WTC11 (cell line): ENCODE data around the gene ZFP62. TPM values are rescaled to one million over a fixed set of nuclear protein-coding genes. Genes with fewer than 3 reads are reported as not detected.

ENCODE experiments used
- ATAC-seq: fragments of 200-7000 bp; cut with Tn5 transposase; 2 replicates; pipeline ENCODE4 v1.10.0; 2021; ENCODE audit warnings: mild to moderate bottlenecking, moderate library complexity
- CTCF ChIA-PET: fragments of 300-600 bp; sonication (Branson Sonifier 250); formaldehyde crosslinking; loops from one replicate; lab custom pipeline; 2021; ENCODE audit warnings: antibody characterized with exemption; lab: Charles Lee
- POLR2A ChIA-PET: fragments of 350-600 bp; sonication (Branson Sonifier 250); formaldehyde crosslinking; loops from one replicate; lab custom pipeline; 2021; ENCODE audit warnings: antibody characterized with exemption; lab: Charles Lee
- DNase-seq: peaks from one replicate; pipeline ENCODE4 v3.0.0; 2021; ENCODE audit warnings: low spot score
- H3K27ac Mint-ChIP-seq: 2 replicates; pipeline ENCODE4 v1.8.0; 2021; ENCODE audit warnings: mixed read lengths
- H3K27me3 Mint-ChIP-seq: 2 replicates; pipeline ENCODE4 v1.8.0; 2021; ENCODE audit warnings: low read depth, mild to moderate bottlenecking, moderate library complexity, mixed read lengths
- H3K36me3 Mint-ChIP-seq: 2 replicates; pipeline ENCODE4 v1.8.0; 2021; ENCODE audit warnings: mixed read lengths
- H3K4me1 Mint-ChIP-seq: 2 replicates; pipeline ENCODE4 v1.8.0; 2022; ENCODE audit warnings: mixed read lengths
- H3K4me3 Mint-ChIP-seq: 2 replicates; pipeline ENCODE4 v1.8.0; 2021; ENCODE audit warnings: mild to moderate bottlenecking, moderate library complexity, mixed read lengths
- H3K9me3 Mint-ChIP-seq: 2 replicates; pipeline ENCODE4 v1.8.0; 2021; ENCODE audit warnings: mixed read lengths
- CBFB ChIP-seq: sonication (generic); formaldehyde crosslinking; IDR thresholded peaks from 2 replicates; pipeline ENCODE4 v1.8.1; 2022; ENCODE audit warnings: mild to moderate bottlenecking, low read depth, missing genetic modification reagents
- CREB1 ChIP-seq: sonication (generic); formaldehyde crosslinking; IDR thresholded peaks from 2 replicates; pipeline ENCODE4 v1.8.0; 2023; ENCODE audit warnings: mild to moderate bottlenecking, missing genetic modification reagents
- CTCF ChIP-seq: fragments of 200-600 bp; IDR thresholded peaks from 2 replicates; pipeline ENCODE4 v1.8.0; 2022; ENCODE audit warnings: antibody characterized with exemption
- E2F4 ChIP-seq: sonication (generic); formaldehyde crosslinking; IDR thresholded peaks from 2 replicates; pipeline ENCODE4 v1.8.1; 2022; ENCODE audit warnings: low read depth, mild to moderate bottlenecking, moderate library complexity, missing genetic modification reagents, borderline replicate concordance
- FOXK1 ChIP-seq: sonication (generic); formaldehyde crosslinking; IDR thresholded peaks from 2 replicates; pipeline ENCODE4 v1.8.0; 2022; ENCODE audit warnings: mild to moderate bottlenecking, moderate library complexity, missing genetic modification reagents
- GABPB1 ChIP-seq: sonication (generic); formaldehyde crosslinking; IDR thresholded peaks from 2 replicates; pipeline ENCODE4 v1.8.1; 2023; ENCODE audit warnings: mild to moderate bottlenecking, missing genetic modification reagents
- KAT7 ChIP-seq: sonication (generic); formaldehyde crosslinking; IDR thresholded peaks from 2 replicates; pipeline ENCODE4 v1.8.1; 2023; ENCODE audit warnings: missing genetic modification reagents, mild to moderate bottlenecking, borderline replicate concordance
- MYBL2 ChIP-seq: sonication (generic); formaldehyde crosslinking; IDR thresholded peaks from 2 replicates; pipeline ENCODE4 v1.8.1; 2023; ENCODE audit warnings: mild to moderate bottlenecking, moderate library complexity, missing genetic modification reagents
- NFYB ChIP-seq: sonication (generic); formaldehyde crosslinking; conservative IDR thresholded peaks from 2 replicates; pipeline ENCODE4 v1.8.0; 2022; ENCODE audit warnings: low read depth, missing genetic modification reagents
- NR2C2 ChIP-seq: sonication (generic); formaldehyde crosslinking; IDR thresholded peaks from 2 replicates; pipeline ENCODE4 v1.8.0; 2022; ENCODE audit warnings: mild to moderate bottlenecking, missing genetic modification reagents
- SP1 ChIP-seq: sonication (generic); formaldehyde crosslinking; conservative IDR thresholded peaks from 2 replicates; pipeline ENCODE4 v1.8.1; 2022; ENCODE audit warnings: missing genetic modification reagents
- TCF7 ChIP-seq: sonication (generic); formaldehyde crosslinking; IDR thresholded peaks from 2 replicates; pipeline ENCODE4 v1.8.0; 2022; ENCODE audit warnings: mild to moderate bottlenecking, low read depth, missing genetic modification reagents, moderate library complexity
- TEAD4 ChIP-seq: sonication (generic); formaldehyde crosslinking; IDR thresholded peaks from 2 replicates; pipeline ENCODE4 v1.8.0; 2022; ENCODE audit warnings: mild to moderate bottlenecking, missing genetic modification reagents
- ZMAT4 ChIP-seq: fragments of 250-450 bp; sonication (Bioruptor Pico); IDR thresholded peaks from 2 replicates; pipeline ENCODE4 v1.9.0; 2021; ENCODE audit warnings: mild to moderate bottlenecking
- ZNF232 ChIP-seq: sonication (generic); formaldehyde crosslinking; IDR thresholded peaks from 2 replicates; pipeline ENCODE4 v1.8.0; 2022; ENCODE audit warnings: mild to moderate bottlenecking, missing genetic modification reagents
- ZNF423 ChIP-seq: fragments of 250-450 bp; sonication (Bioruptor Pico); IDR thresholded peaks from 2 replicates; pipeline ENCODE4 v2.1.2; 2022; ENCODE audit warnings: mild to moderate bottlenecking, moderate library complexity
- ZSCAN18 ChIP-seq: fragments of 250-450 bp; sonication (Bioruptor Pico); IDR thresholded peaks from 2 replicates; pipeline ENCODE4 v2.1.2; 2022; ENCODE audit warnings: mild to moderate bottlenecking, moderate library complexity
- total RNA-seq: library from RNA; stranded (reverse); gene quantifications from 3 replicates; pipeline ENCODE4 v1.2.3, GENCODE V29; 2021
- TF ChIP-seq, protein P1 (sequence below): sonication (generic); formaldehyde crosslinking; IDR thresholded peaks from 2 replicates; pipeline ENCODE4 v1.8.0; 2023; ENCODE audit warnings: mild to moderate bottlenecking, missing genetic modification reagents
- TF ChIP-seq, protein P2 (sequence below): sonication (generic); formaldehyde crosslinking; IDR thresholded peaks from 2 replicates; pipeline ENCODE4 v1.8.1; 2023; ENCODE audit warnings: mild to moderate bottlenecking, missing genetic modification reagents
- TF ChIP-seq, protein P3 (sequence below): sonication (generic); formaldehyde crosslinking; IDR thresholded peaks from 2 replicates; pipeline ENCODE4 v1.8.1; 2023; ENCODE audit warnings: mild to moderate bottlenecking, missing genetic modification reagents, moderate library complexity
- TF ChIP-seq, protein P4 (sequence below): sonication (generic); formaldehyde crosslinking; IDR thresholded peaks from 2 replicates; pipeline ENCODE4 v1.8.1; 2022; ENCODE audit warnings: mild to moderate bottlenecking, missing genetic modification reagents, moderate library complexity, borderline replicate concordance

ZFP62 gene
- total RNA-seq, 1 experiment from 2014 or later: 41.2 TPM

DNA sequence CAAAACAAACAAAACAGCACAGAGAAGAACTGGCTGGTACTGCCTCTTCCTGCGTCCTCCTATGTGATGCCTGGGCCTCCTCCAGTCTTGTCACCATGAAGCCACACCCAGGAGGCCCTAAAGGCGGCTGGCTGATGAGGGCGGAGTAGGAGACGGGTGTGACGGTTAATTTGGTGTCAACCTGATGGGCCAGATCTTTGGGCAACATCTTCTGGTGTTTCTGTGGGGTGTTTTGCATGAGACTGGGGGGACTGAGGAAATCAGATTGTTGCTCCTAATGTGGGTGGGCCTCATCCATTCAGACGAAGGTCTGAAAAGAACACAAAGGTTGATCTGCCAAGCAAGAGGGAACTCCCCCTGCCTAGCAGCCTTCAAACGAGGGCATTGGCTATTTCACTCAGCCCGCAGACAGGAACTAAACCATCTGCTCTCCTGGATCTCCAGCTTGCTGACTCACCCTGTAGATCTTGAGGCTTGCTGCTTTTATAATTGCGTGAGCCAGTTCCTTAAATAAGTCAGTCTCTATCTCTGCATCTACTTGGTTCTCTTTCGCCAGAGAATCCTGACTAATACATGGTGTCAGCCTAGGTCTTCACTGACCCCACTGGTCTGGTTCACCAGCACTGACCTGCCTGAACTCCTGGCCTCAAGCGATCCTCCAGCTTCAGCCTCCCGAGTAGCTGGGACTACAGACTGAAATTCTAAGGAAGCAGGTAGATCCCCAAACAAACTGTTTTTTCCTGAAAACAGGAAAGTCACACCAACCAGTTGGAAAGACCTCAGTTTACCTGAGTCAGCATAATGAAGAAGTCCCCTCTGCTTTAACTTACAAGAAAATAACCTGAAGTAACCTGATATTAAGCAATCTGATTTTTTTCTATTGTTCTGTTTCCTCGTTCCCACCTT lies 12.8 kb upstream of the ZFP62 start:
- peaks cover 15% of the 10 kb centered on the region for H3K4me1 Mint-ChIP-seq
- no peaks in the 10 kb centered on the region for H3K9me3 Mint-ChIP-seq
- no peak overlapping the region for H3K27ac Mint-ChIP-seq
- no peak overlapping the region for H3K4me3 Mint-ChIP-seq
- CTCF ChIA-PET: no interaction called here
- no peak for DNase-seq
- peaks cover 4% of the 10 kb centered on the region; the same call in 1 of the 2 replicates for H3K27me3 Mint-ChIP-seq
- ATAC-seq: no peak
- TF ChIP-seq E2F4 (no peak), KAT7 (CRISPR knock-in tag) (no peak), TCF7 (CRISPR knock-in tag) (no peak), CBFB (CRISPR knock-in tag) (no peak)
- TF ChIP-seq, protein P1, sequence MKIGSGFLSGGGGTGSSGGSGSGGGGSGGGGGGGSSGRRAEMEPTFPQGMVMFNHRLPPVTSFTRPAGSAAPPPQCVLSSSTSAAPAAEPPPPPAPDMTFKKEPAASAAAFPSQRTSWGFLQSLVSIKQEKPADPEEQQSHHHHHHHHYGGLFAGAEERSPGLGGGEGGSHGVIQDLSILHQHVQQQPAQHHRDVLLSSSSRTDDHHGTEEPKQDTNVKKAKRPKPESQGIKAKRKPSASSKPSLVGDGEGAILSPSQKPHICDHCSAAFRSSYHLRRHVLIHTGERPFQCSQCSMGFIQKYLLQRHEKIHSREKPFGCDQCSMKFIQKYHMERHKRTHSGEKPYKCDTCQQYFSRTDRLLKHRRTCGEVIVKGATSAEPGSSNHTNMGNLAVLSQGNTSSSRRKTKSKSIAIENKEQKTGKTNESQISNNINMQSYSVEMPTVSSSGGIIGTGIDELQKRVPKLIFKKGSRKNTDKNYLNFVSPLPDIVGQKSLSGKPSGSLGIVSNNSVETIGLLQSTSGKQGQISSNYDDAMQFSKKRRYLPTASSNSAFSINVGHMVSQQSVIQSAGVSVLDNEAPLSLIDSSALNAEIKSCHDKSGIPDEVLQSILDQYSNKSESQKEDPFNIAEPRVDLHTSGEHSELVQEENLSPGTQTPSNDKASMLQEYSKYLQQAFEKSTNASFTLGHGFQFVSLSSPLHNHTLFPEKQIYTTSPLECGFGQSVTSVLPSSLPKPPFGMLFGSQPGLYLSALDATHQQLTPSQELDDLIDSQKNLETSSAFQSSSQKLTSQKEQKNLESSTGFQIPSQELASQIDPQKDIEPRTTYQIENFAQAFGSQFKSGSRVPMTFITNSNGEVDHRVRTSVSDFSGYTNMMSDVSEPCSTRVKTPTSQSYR (CRISPR knock-in tag): no peak
- TF ChIP-seq, protein P2, sequence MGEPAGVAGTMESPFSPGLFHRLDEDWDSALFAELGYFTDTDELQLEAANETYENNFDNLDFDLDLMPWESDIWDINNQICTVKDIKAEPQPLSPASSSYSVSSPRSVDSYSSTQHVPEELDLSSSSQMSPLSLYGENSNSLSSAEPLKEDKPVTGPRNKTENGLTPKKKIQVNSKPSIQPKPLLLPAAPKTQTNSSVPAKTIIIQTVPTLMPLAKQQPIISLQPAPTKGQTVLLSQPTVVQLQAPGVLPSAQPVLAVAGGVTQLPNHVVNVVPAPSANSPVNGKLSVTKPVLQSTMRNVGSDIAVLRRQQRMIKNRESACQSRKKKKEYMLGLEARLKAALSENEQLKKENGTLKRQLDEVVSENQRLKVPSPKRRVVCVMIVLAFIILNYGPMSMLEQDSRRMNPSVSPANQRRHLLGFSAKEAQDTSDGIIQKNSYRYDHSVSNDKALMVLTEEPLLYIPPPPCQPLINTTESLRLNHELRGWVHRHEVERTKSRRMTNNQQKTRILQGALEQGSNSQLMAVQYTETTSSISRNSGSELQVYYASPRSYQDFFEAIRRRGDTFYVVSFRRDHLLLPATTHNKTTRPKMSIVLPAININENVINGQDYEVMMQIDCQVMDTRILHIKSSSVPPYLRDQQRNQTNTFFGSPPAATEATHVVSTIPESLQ (CRISPR knock-in tag): no peak
- POLR2A ChIA-PET: no interaction called here
- no peaks in the 10 kb centered on the region for H3K36me3 Mint-ChIP-seq

GRCh38 chr5:180872419-180872818 lies 11.3 kb upstream of the ZFP62 start:
- H3K4me3 Mint-ChIP-seq: no peak overlapping the region
- H3K36me3 Mint-ChIP-seq: no peaks in the 10 kb centered on the region
- ATAC-seq (no peak), DNase-seq (no peak)
- no peak overlapping the region for H3K27ac Mint-ChIP-seq
- H3K9me3 Mint-ChIP-seq: no peaks in the 10 kb centered on the region
- ChIA-PET CTCF (interaction anchor here (0.9 to 1.1 kb wide), 4 partner anchors 12 to 216 kb away, joined by 3 to 7 read pairs (median 3); partner anchors contain the start of gene ZFP62), POLR2A (no interaction called here)
- H3K27me3 Mint-ChIP-seq: peaks cover 4% of the 10 kb centered on the region; the same call in 1 of the 2 replicates
- peaks cover 24% of the 10 kb centered on the region for H3K4me1 Mint-ChIP-seq
- TF ChIP-seq TEAD4 (CRISPR knock-in tag): no peak
- TF ChIP-seq NFYB (CRISPR knock-in tag): no peak
- TF ChIP-seq CTCF: no peak
- TF ChIP-seq ZNF232 (CRISPR knock-in tag): no peak
- TF ChIP-seq ZSCAN18: no peak
- no peak for TF ChIP-seq ZNF423 (CRISPR knock-in tag)
- TF ChIP-seq ZMAT4 (CRISPR knock-in tag): no peak
- no peak for TF ChIP-seq FOXK1 (CRISPR knock-in tag)
- TF ChIP-seq MYBL2 (CRISPR knock-in tag): no peak
- TF ChIP-seq, protein P3, sequence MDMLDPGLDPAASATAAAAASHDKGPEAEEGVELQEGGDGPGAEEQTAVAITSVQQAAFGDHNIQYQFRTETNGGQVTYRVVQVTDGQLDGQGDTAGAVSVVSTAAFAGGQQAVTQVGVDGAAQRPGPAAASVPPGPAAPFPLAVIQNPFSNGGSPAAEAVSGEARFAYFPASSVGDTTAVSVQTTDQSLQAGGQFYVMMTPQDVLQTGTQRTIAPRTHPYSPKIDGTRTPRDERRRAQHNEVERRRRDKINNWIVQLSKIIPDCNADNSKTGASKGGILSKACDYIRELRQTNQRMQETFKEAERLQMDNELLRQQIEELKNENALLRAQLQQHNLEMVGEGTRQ: no peak
- no peak for TF ChIP-seq CREB1 (CRISPR knock-in tag)
- TF ChIP-seq NR2C2: no peak
- TF ChIP-seq, protein P4, sequence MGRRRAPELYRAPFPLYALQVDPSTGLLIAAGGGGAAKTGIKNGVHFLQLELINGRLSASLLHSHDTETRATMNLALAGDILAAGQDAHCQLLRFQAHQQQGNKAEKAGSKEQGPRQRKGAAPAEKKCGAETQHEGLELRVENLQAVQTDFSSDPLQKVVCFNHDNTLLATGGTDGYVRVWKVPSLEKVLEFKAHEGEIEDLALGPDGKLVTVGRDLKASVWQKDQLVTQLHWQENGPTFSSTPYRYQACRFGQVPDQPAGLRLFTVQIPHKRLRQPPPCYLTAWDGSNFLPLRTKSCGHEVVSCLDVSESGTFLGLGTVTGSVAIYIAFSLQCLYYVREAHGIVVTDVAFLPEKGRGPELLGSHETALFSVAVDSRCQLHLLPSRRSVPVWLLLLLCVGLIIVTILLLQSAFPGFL (CRISPR knock-in tag): no peak
- TF ChIP-seq SP1 (CRISPR knock-in tag): no peak
- no peak for TF ChIP-seq GABPB1 (CRISPR knock-in tag)
